GM19238 (cell line): ENCODE data around the gene ATP6V1A.

Source experiments
- DNase-seq: peaks from one replicate; pipeline ENCODE4 v3.0.0; 2011; ENCODE audit warnings: low spot score; ENCODE audit not compliant: insufficient read length

ATP6V1A gene

DNA sequence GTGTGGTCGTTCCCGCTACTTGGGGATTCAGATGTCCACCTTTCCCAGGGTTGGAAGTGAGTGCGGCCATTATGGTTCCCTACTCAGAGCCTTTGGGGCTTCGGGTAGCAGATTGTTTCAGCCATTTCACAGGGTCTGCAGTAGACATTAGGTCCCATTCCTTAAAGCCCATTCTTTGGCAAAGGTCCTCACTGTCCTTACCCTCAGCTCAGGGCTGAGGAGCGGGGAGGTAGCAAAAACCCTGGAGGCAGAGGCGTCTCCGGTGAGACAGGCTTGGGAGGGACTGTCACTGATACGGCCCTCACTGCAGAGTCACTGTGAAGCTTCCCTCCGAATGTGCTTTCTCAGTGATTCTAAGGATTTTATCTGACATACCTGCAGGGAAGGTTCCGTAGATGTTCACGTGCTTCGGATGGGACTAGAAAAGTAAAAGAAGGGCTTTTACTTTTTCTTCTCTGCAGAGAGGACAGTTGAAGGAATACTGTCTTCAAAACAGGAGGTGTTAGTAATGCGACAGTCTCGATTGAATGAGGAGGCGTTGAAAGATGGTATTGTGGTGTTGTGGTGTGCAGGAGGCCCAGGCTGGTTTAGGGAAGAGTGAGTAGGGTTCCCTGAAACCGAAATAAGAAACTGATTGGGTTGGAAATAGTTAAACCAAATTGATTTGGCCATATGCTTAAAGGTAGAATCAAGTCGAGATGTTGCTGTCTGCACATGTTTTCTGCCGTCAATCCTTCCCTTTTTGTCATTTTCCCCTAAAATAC, 630 bp downstream of the ATP6V1A start:
- peak; percentile 7 for DNase-seq

DNA sequence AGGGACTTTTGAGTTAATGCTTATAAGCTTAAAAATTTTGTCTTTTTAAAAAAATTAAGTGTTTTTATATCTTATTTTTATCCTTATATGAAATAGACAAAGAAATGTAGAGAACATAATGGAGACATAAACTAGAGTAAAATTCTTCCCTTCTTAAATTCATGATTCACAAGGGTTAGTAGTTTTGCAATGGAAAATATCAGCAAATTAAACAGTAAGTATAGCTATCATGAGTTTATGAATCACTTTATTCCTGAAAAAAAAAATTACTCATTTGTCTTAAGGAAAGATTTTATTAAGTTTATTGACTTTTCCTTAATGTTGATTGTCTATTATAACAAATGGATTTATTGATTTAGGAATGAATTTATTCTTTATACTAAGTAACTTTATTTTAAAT, 4.3 kb downstream of the ATP6V1A start:
- DNase-seq: no peak

- no peak for DNase-seq
Observed at GRCh38 chr3:113753376-113753985, 6.6 kb downstream of the ATP6V1A start.

GRCh38 chr3:113754494-113755159, 7.8 kb downstream of the ATP6V1A start:
- no peak for DNase-seq

DNA sequence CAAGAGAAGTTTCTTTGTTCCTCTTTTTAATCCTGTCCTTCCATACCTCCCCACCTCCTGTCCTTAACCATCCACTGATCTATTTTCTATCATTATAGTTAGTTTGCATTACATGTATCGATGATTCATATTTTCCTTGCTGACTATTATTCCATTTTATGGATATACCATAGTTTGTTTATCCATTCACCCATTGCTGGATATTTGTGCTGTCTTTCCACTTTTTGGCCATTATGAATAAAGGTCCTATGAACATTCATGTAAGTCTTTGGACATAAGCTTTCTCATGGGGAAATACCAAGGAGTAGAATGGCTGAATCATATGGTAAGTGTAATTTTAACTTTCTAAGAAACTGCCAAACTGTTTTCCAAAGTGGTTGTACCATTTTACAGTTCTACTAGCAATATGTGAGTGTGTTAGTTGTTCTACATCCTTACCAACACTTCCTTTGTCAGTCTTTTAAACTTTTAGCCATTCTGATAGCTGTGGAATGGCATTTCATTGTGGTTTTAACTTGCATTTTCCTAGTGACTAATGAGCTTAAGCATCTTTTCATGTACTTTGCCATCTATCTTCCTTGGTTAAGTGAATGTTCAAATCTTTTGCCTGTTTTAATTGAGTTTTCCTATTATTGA, 11.7 kb downstream of the ATP6V1A start:
- DNase-seq: no peak

GRCh38 chr3:113764698-113765097, 17.9 kb downstream of the ATP6V1A start:
- DNase-seq: no peak

DNA sequence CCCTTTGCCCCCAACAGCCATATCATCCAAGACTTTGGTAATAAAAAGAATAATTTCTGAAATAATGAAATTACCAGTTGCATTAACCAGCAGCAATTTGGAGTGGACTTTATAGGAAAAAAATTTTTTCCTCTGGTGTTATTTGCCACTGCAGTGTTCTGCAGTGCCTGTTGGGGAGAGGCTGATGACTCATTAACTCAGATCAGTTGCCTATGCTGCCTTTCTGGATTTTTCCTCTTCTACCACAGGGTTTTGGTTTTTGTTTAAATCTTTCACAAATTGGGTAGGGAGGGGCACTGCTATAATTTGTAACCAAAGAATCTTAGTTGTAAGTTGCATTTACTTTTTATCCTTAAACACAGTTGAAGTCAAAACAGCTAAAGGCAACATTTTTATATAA, 22.7 kb downstream of the ATP6V1A start:
- no peak for DNase-seq

DNA sequence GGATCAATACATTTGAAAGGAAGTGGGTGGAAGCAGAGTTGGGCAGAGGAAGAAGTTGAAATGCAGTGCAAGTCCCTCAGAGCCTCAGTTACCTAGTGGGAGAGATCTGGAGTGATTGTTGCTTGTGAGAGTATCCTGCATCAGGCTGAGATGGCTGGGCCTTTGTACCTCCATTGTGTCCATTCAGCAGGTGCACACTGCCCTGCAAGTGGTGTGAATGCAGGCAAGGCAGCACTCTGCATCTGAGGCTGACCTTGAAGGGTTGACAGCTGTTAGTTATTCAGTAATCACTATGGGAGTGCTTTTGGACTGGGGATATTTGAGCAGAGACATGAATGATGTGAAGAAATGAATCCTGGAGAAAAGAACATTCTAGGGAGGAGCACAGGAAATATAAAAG, 25.2 kb downstream of the ATP6V1A start:
- no peak for DNase-seq

GRCh38 chr3:113773381-113773780, 26.5 kb downstream of the ATP6V1A start:
- no peak for DNase-seq

DNA sequence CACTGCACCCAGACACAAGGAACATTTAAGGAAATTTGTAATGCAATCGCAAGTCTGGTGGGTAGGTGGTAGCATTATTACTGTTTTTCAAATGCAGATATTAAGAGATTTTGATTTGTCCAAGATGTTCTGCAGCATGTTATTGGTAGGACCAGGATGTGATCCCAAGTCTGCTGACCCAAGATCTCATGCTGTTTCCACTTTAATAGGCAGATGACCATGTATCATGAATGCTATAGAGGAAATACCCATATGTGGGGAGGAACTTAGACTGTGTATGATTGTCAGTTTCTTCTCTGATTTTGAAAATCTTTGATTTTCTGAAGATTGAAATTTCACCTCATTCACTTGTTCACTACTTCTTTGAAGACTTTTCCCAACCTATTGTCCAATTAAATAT, 28.7 kb downstream of the ATP6V1A start:
- no peak for DNase-seq

- DNase-seq: no peak
Observed at GRCh38 chr3:113776564-113776963, 29.7 kb downstream of the ATP6V1A start.

DNA sequence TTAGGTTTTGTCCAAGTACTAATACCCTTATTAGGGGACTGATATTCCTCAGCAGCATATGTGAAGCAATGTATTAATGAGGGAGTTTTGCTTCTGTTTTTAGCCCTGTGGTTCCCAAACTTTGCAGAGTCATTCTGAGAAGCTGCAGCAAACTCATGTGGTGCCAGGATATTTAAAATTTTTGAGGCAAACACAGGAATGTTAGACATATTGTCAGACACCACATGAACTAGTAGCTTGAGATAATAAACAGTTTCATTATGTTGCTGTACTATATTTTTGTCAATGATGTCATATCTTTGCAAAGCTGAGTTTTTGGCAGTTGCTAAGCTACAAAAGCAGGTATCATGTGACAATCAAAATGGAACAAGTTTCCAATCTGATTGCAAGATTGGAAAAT, 36.6 kb downstream of the ATP6V1A start:
- no peak for DNase-seq

DNA sequence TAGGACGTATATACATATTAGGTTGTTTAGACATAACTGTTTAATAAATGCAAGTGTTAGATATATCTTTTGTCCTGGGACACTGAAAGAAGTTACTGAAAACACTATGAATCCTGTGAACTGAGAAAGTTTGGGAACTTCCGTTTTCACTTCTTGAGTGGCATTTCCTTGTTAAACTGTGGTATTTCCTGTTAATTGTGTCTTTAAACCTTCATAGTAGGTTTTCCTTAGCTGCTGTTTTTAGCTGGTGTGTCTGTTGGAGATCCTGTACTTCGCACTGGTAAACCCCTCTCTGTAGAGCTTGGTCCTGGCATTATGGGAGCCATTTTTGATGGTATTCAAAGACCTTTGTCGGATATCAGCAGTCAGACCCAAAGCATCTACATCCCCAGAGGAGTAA, 37.1 kb downstream of the ATP6V1A start:
- DNase-seq: no peak

DNA sequence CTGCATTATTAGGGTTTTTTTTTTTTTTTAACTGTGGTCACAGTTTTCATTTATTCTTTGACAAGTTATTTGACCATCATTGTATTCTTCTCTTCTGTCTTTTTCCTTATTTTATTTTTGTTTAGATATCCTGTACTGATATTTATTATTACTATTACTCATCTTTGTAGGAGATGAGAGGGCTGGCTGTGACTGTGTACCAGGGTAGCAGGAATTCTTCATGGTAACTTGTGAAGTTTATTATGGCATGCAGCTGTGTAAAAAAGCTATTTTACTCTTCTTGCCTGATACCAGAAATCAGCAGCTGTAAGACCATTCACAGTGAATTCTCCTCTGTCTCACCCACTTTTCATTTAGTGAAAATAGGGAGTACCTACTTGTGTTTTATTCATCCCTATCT, 44.5 kb downstream of the ATP6V1A start:
- no peak for DNase-seq

DNA sequence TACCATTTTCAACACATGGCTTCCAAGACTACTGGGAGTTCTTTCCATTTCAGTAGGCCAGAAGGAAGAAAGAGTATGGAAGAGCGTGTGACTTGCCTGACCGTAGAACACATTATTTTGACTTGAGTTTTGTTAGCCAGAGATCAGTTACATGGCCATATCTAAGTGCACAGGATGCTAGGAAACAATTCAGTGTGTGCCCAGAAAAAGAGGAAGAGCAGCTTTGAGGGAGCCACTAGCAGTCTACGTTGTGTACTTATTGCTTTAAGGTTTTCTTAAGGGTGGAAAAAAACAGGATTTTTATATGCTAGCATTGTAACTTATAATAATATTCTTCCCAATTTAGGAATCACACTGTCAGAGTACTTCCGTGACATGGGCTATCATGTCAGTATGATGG, 47.7 kb downstream of the ATP6V1A start:
- DNase-seq: no peak

DNA sequence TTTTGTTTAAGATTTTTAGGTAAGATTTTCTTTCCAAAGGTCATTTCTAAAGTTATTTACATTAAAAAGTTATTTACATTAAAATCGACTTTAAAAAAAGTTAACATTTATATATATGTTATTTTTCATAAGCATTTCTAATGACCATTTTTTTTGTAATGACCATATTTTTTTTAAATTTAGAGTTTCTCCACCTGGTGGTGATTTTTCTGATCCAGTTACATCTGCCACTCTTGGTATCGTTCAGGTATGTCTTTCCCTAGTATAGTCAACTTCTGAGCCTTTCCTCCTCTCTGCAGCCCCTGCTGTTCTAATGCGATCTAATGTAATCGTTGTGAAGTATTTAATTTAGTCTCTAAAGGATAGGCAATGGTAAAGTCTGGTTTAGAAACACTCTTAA, 48.9 kb downstream of the ATP6V1A start:
- no peak for DNase-seq

DNA sequence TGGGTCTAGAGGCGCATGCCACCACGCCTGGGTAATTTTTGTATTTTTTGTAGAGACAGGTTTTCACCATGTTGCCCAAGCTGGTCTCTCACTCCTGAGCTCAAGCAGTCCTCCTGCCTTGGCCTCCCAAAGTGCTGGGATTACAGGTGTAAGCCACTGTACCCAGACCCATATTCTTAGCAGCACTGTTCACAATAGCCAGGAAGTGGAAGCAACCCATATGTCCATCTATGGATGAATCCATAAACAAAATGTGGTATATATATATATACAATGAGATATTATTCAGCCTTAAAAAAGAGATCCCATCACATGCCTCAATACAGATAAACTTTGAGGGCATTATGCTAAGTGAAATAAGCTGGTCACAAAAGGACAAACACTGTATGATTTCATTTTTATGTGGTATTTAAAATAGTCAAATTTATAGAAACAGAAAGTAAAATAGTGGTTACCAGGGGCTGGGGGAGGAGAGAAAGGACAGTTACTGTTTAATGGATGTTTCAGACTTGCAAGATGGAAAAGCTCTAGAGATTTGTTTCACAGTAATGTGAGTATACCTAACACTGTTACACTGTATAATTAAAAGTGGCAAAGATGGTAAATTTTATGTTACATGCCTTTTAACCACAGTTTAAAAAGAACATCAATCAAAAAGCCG, 56.1 kb downstream of the ATP6V1A start:
- no peak for DNase-seq

DNA sequence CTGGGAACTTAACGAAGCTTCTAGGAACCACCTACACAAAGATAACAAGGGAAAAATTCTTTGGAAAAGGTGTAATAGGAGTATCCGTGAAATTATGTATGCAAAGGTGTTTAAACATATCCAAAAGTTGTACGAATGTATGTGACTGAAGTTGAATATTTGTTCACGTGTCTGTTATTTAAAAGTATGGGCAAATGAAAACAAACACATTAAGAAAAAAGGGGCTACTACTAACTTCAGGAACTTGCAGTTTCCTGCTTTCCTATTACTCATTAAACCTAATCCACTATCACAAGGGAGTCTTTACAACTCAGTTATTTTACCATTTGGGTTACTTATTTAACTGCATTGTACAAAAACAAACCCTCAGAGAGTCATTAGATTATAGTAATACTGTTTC, 57.8 kb downstream of the ATP6V1A start:
- DNase-seq: no peak

DNA sequence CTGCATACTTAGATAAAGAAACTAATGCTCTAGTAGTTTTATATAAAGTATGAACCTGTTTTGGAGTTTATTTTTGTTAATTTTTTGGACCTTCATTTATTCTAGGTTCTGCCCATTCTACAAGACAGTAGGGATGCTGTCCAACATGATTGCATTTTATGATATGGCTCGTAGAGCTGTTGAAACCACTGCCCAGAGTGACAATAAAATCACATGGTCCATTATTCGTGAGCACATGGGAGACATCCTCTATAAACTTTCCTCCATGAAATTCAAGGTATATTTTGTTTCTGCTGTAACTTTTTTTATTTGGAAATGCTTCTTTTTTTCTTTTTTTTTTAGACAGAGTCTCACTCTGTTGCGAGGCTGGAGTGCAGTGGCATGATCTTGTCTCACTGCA, 58.4 kb downstream of the ATP6V1A start:
- no peak for DNase-seq

DNA sequence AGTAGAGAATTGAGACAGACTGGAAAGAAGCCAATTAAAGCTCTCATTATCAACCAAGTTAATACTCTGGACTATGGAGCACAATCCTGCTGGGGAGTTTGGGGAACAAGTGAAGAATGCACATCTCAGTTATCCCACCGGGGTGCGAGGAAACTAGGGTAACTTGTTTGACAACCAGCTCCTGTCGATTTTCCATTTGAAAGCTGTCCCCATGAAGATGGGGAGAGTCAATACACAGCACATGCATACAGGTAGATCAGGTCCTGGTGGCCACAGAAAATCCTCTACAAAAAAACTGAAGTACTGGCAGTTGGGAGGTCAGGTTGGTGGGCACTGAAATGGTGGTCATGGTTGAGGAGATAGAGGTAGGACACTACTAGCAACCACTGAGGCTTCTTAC, 66.0 kb downstream of the ATP6V1A start:
- DNase-seq: no peak

DNA sequence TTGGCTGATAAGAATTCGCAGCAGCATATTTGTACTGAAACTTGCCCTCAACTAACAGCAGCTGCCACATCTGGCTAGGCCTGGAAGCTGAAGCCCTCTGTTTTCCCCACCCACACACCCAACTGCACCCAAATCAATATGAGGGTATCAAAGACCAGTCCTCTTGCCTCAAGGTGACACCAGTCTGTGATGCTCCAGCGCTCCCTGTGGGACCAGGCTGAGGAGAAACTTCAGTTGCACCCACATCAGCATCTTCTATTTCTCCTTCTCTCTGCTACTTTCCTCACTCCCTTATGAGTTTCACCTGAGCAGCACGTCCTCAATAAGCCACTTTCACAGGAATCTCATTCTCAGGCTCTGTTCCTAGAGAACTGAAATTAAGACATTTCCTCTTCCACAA, 73.0 kb downstream of the ATP6V1A start:
- DNase-seq: no peak

DNA sequence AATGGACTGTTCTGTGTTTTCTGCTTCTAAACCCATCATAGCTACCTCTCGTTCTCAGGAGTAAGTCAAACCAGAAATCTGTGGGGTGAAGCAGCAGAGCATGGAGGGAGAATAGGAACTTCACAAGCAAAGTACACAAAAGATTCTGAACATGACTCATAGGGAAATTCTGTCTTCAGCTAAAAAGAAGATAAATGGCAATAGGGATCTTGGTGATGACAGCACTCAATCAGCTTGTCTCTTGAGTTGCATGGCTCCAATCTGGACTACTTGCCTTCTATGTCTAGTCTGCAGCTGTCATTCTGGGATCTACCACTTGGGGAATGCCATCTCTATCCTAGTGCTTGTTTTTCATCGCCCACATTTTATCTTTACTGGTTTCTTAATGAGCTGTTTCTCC, 78.3 kb downstream of the ATP6V1A start:
- peak; percentile 19 for DNase-seq
